Naive thymus-derived CD4-positive, alpha-beta T cell (primary cell): ENCODE data around the gene SPTA1. TPM values are rescaled to one million over a fixed set of nuclear protein-coding genes. Genes with fewer than 3 reads are reported as not detected.

Experiments
- ATAC-seq: fragments of 150-1000 bp; cut with Tn5 transposase; 2 replicates; pipeline ENCODE4 v1.10.0; 2021; ENCODE audit warnings: mild to moderate bottlenecking, moderate library complexity
- CTCF ChIA-PET: fragments of 350-600 bp; sonication (Branson Sonifier 250); formaldehyde crosslinking; loops from one replicate; lab custom pipeline; 2021; ENCODE audit warnings: antibody characterized with exemption; lab: Charles Lee
- POLR2A ChIA-PET: fragments of 350-600 bp; sonication (Branson Sonifier 250); formaldehyde crosslinking; loops from one replicate; lab custom pipeline; 2021; ENCODE audit warnings: antibody characterized with exemption, inconsistent platforms; lab: Charles Lee
- DNase-seq, 9 donors: peaks; one replicate each; pipeline versions ENCODE4 v3.0.0 to v3.0.0-alpha.2; 2020 to 2022; ENCODE audit warnings: mixed read lengths in 1 of 9
- H3K27ac ChIP-seq: one replicate; pipeline ENCODE4 v1.7.0; 2013; ENCODE audit warnings: mild to moderate bottlenecking, low read depth, low read length, moderate library complexity
- H3K27me3 ChIP-seq, 2 donors: one replicate each; pipeline ENCODE4 v1.7.0; 2013; ENCODE audit warnings: low read length in 2 of 2, mild to moderate bottlenecking in 2 of 2, moderate library complexity in 2 of 2; ENCODE audit not compliant: control insufficient read depth in 2 of 2, insufficient read depth in 2 of 2
- H3K36me3 ChIP-seq, 3 experiments: 1 replicate in 2 of 3; 2 replicates in 1 of 3; pipeline ENCODE4 v1.7.0; 2013; ENCODE audit warnings: low read length in 3 of 3, mild to moderate bottlenecking in 3 of 3, moderate library complexity in 1 of 3; ENCODE audit not compliant: insufficient read depth in 3 of 3, control insufficient read depth in 2 of 3
- H3K4me1 ChIP-seq, 2 donors: one replicate each; pipeline ENCODE4 v1.7.0; 2013; ENCODE audit warnings: low read length in 2 of 2, mild to moderate bottlenecking in 2 of 2, moderate library complexity in 1 of 2; ENCODE audit not compliant: control insufficient read depth in 2 of 2, insufficient read depth in 2 of 2
- H3K4me3 ChIP-seq: 2 replicates; pipeline ENCODE4 v1.7.0; 2013; ENCODE audit warnings: mild to moderate bottlenecking, low read length
- H3K9me3 ChIP-seq, 3 experiments: 1 replicate in 2 of 3; 2 replicates in 1 of 3; pipeline ENCODE4 v1.7.0; 2013; ENCODE audit warnings: low read length in 3 of 3; ENCODE audit not compliant: control insufficient read depth in 2 of 3
- H3K27ac Mint-ChIP-seq, 9 donors: one replicate each; pipeline ENCODE4 v1.8.0; 2020 to 2022; ENCODE audit warnings: mixed read lengths in 9 of 9, mild to moderate bottlenecking in 8 of 9, moderate library complexity in 5 of 9, inconsistent platforms in 2 of 9
- H3K27me3 Mint-ChIP-seq, 5 donors: one replicate each; pipeline ENCODE4 v1.8.0; 2021 to 2022; ENCODE audit warnings: mixed read lengths in 5 of 5, mild to moderate bottlenecking in 1 of 5
- H3K36me3 Mint-ChIP-seq, 5 donors: one replicate each; pipeline ENCODE4 v1.8.0; 2020 to 2022; ENCODE audit warnings: mixed read lengths in 5 of 5, mild to moderate bottlenecking in 3 of 5, inconsistent platforms in 1 of 5
- H3K4me1 Mint-ChIP-seq, 7 donors: one replicate each; pipeline ENCODE4 v1.8.0; 2020 to 2022; ENCODE audit warnings: mixed read lengths in 7 of 7, mild to moderate bottlenecking in 3 of 7, inconsistent platforms in 1 of 7
- H3K4me3 Mint-ChIP-seq, 10 donors: one replicate each; pipeline ENCODE4 v1.8.0; 2020 to 2022; ENCODE audit warnings: mild to moderate bottlenecking in 10 of 10, mixed read lengths in 10 of 10, moderate library complexity in 6 of 10, inconsistent platforms in 2 of 10
- H3K9me3 Mint-ChIP-seq, 11 donors: one replicate each; pipeline ENCODE4 v1.8.0; 2020 to 2022; ENCODE audit warnings: mixed read lengths in 11 of 11, mild to moderate bottlenecking in 4 of 11, inconsistent platforms in 1 of 11, moderate library complexity in 1 of 11
- intact Hi-C, 2 donors: fragments of 100-400 bp; cut with micrococcal nuclease; formaldehyde crosslinking; loops; one replicate each; pipeline ENCODE4 v1.15.1; 2023
- polyA plus RNA-seq, 2 donors: library from polyadenylated mRNA; unstranded; fragments of 300-500 nt; fragmentation: Illumina TruSeq; gene quantifications; one replicate each; pipeline ENCODE4 v1.2.3, GENCODE V29; 2021
- total RNA-seq, 6 experiments: library from RNA in 5 of 6; stranded (reverse) in 5 of 6; gene quantifications; 1 replicate in 5 of 6; 2 replicates in 1 of 6; pipeline ENCODE4 v1.2.3 and lab custom pipeline; 2021 to 2026

SPTA1 gene
- total and polyA plus RNA-seq, 7 experiments from 2014 or later = not detected

GRCh38 chr1:158674302-158674701 is 12.2 kb downstream of the SPTA1 start:
- Mint-ChIP-seq H3K4me1 (peaks cover 0 to under 1% (median 0%) of the 10 kb centered on the region in 7 donors), H3K27ac (no peak overlapping the region), H3K4me3 (no peak overlapping the region), H3K9me3 (no peaks in the 10 kb centered on the region), H3K36me3 (no peaks in the 10 kb centered on the region), H3K27me3 (peaks cover 5 to 23% (median 16%) of the 10 kb centered on the region in 5 donors)
- Histone ChIP-seq H3K36me3 (no peaks in the 10 kb centered on the region), H3K27ac (no peak overlapping the region), H3K27me3 (no peaks in the 10 kb centered on the region), H3K4me3 (no peak overlapping the region), H3K4me1 (no peaks in the 10 kb centered on the region), H3K9me3 (no peaks in the 10 kb centered on the region)
- ATAC-seq (no peak), DNase-seq (no peak)
- intact Hi-C loops = no loop called here
- POLR2A ChIA-PET = no interaction called here
- CTCF ChIA-PET = interaction anchor here (0.6 kb wide), 1 partner anchor 37 kb away, joined by 4 read pairs; no protein-coding TSS in a partner anchor

- intact Hi-C loops = loop anchor here in 1 of 2 donors (10.0 kb wide), 1 partner anchor 329 kb away; no protein-coding TSS in a partner anchor
- ATAC-seq (no peak), DNase-seq (no peak)
- Mint-ChIP-seq H3K27ac (no peak overlapping the region), H3K4me3 (no peak overlapping the region), H3K27me3 (peaks cover 4 to 16% (median 11%) of the 10 kb centered on the region in 5 donors), H3K4me1 (no peaks in the 10 kb centered on the region), H3K36me3 (no peaks in the 10 kb centered on the region), H3K9me3 (peaks cover 0 to 5% (median 0%) of the 10 kb centered on the region in 11 donors)
- Histone ChIP-seq H3K4me3 (no peak overlapping the region), H3K36me3 (no peaks in the 10 kb centered on the region), H3K4me1 (no peaks in the 10 kb centered on the region), H3K27ac (no peak overlapping the region), H3K9me3 (no peaks in the 10 kb centered on the region), H3K27me3 (no peaks in the 10 kb centered on the region)
- POLR2A ChIA-PET = no interaction called here
- CTCF ChIA-PET = no interaction called here
These were observed 20.5 kb downstream of the SPTA1 start for GRCh38 chr1:158666037-158666436.

DNA sequence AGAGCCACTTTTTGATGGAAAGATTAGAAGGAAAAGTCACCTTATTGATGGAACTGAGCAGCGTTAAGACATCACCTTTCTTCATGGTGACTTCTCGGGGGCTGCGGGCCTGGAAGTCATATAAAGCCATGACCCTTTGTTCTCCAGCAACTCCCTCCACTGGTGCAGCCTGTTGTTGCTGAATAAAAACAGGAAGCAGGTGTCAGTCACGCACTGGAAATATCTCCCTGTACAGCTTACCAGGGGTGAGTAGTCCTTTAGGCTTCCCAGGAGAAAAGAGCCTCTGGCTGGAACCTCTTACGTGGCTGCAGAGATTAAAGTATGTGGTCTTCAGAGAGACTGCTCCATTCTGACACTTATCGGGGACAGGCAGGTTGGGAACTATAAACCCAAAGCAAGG is 31.9 kb downstream of the SPTA1 start:
- CTCF ChIA-PET = no interaction called here
- Mint-ChIP-seq H3K4me3 (peak overlapping the region in 1 of 10 donors; percentile 7), H3K9me3 (peaks cover 0 to 8% (median 0%) of the 10 kb centered on the region in 11 donors), H3K27ac (peak overlapping the region in 1 of 9 donors; percentile 60), H3K27me3 (peaks cover 0 to 17% (median 8%) of the 10 kb centered on the region in 5 donors), H3K4me1 (peaks cover 0 to 7% (median 5%) of the 10 kb centered on the region in 7 donors), H3K36me3 (no peaks in the 10 kb centered on the region)
- intact Hi-C loops = no loop called here
- POLR2A ChIA-PET = no interaction called here
- ATAC-seq (no peak), DNase-seq (no peak)
- Histone ChIP-seq H3K4me1 (no peaks in the 10 kb centered on the region), H3K27me3 (no peaks in the 10 kb centered on the region), H3K27ac (no peak overlapping the region), H3K9me3 (no peaks in the 10 kb centered on the region), H3K36me3 (no peaks in the 10 kb centered on the region), H3K4me3 (no peak overlapping the region)

DNA sequence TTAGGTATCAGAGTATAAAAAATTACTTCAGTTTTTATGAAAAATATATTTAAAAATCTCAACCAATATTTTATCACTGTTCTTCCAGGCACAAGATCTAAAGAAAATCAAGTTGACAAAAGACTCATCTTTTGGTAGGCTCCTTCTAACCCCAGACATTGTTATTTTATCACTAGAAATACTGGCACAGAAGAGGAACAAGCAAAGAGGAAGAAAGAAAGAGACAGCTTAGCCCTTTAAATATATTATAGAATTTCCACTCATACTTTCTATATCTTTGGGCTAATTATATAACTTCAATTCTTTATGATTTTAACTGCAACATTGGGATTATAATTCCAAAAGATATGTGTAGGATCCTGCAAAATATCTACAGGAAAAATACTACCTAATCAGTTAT is 32.4 kb downstream of the SPTA1 start:
- H3K27ac ChIP-seq = no peak overlapping the region
- H3K9me3 Mint-ChIP-seq = peaks cover 0 to 8% (median 0%) of the 10 kb centered on the region in 11 donors
- H3K27ac Mint-ChIP-seq = no peak overlapping the region
- no peaks in the 10 kb centered on the region for H3K4me1 ChIP-seq
- no peak overlapping the region for H3K4me3 ChIP-seq
- no peak for ATAC-seq
- no peaks in the 10 kb centered on the region for H3K9me3 ChIP-seq
- DNase-seq = no peak
- H3K4me1 Mint-ChIP-seq = peaks cover 0 to 7% (median 5%) of the 10 kb centered on the region in 7 donors
- H3K4me3 Mint-ChIP-seq = no peak overlapping the region
- CTCF ChIA-PET = no interaction called here
- H3K27me3 ChIP-seq = no peaks in the 10 kb centered on the region
- POLR2A ChIA-PET = no interaction called here
- intact Hi-C loops = no loop called here
- no peaks in the 10 kb centered on the region for H3K36me3 ChIP-seq
- H3K36me3 Mint-ChIP-seq = no peaks in the 10 kb centered on the region
- H3K27me3 Mint-ChIP-seq = peaks cover 0 to 17% (median 8%) of the 10 kb centered on the region in 5 donors

- Histone ChIP-seq H3K9me3 (no peaks in the 10 kb centered on the region), H3K4me3 (no peak overlapping the region), H3K36me3 (no peaks in the 10 kb centered on the region), H3K27me3 (no peaks in the 10 kb centered on the region), H3K4me1 (no peaks in the 10 kb centered on the region), H3K27ac (no peak overlapping the region)
- peaks cover 0 to under 1% (median 0%) of the 10 kb centered on the region in 11 donors for H3K9me3 Mint-ChIP-seq
- no peak for ATAC-seq
- no peak overlapping the region for H3K27ac Mint-ChIP-seq
- H3K36me3 Mint-ChIP-seq = no peaks in the 10 kb centered on the region
- intact Hi-C loops = no loop called here
- ChIA-PET POLR2A (no interaction called here), CTCF (no interaction called here)
- H3K4me1 Mint-ChIP-seq = peaks cover 0 to 10% (median 5%) of the 10 kb centered on the region in 7 donors
- H3K27me3 Mint-ChIP-seq = peaks cover 0 to 17% (median 4%) of the 10 kb centered on the region in 5 donors
- no peak for DNase-seq
- peak overlapping the region in 1 of 10 donors; percentile 2 for H3K4me3 Mint-ChIP-seq
These were observed 33.7 kb downstream of the SPTA1 start for GRCh38 chr1:158652721-158653334.

- peaks cover 0 to 9% (median 0%) of the 10 kb centered on the region in 5 donors for H3K27me3 Mint-ChIP-seq
- Histone ChIP-seq H3K4me3 (no peak overlapping the region), H3K4me1 (peaks cover 0 to 5% of the 10 kb centered on the region in 2 donors), H3K27ac (no peak overlapping the region), H3K9me3 (no peaks in the 10 kb centered on the region), H3K27me3 (no peaks in the 10 kb centered on the region), H3K36me3 (no peaks in the 10 kb centered on the region)
- no peak for ATAC-seq
- no peak overlapping the region for H3K27ac Mint-ChIP-seq
- POLR2A ChIA-PET = no interaction called here
- H3K4me3 Mint-ChIP-seq = no peak overlapping the region
- no peak for DNase-seq
- peaks cover 0 to 25% (median 13%) of the 10 kb centered on the region in 7 donors for H3K4me1 Mint-ChIP-seq
- H3K36me3 Mint-ChIP-seq = no peaks in the 10 kb centered on the region
- no peaks in the 10 kb centered on the region for H3K9me3 Mint-ChIP-seq
- intact Hi-C loops = loop anchor here in 1 of 2 donors (10.0 kb wide), 1 partner anchor 444 kb away; no protein-coding TSS in a partner anchor
- CTCF ChIA-PET = no interaction called here
These were observed 37.5 kb downstream of the SPTA1 start for GRCh38 chr1:158649052-158649451.
